Neural crest cell (in vitro differentiated cells): ENCODE measurements around the gene KIF26B. TPM values are rescaled to one million over a fixed set of nuclear protein-coding genes. Genes with fewer than 3 reads are reported as not detected.

Experiments
- DNase-seq: peaks from one replicate; pipeline ENCODE4 v3.0.0; 2021; ENCODE audit warnings: low read depth, mixed read lengths, low spot score
- H3K27ac Mint-ChIP-seq: one replicate; pipeline ENCODE4 v1.8.0; 2021; ENCODE audit warnings: mild to moderate bottlenecking, mixed read lengths; ENCODE audit not compliant: unreplicated experiment
- H3K27me3 Mint-ChIP-seq: 2 replicates; pipeline ENCODE4 v1.8.0; 2021; ENCODE audit warnings: low read depth, mild to moderate bottlenecking, mixed read lengths
- H3K36me3 Mint-ChIP-seq: 2 replicates; pipeline ENCODE4 v1.8.0; 2021; ENCODE audit warnings: low read depth, mild to moderate bottlenecking, mixed read lengths
- H3K4me1 Mint-ChIP-seq: 2 replicates; pipeline ENCODE4 v1.8.0; 2021; ENCODE audit warnings: mixed read lengths
- H3K4me3 Mint-ChIP-seq: one replicate; pipeline ENCODE4 v1.8.0; 2021; ENCODE audit warnings: mild to moderate bottlenecking, mixed read lengths
- H3K9me3 Mint-ChIP-seq: 2 replicates; pipeline ENCODE4 v1.8.0; 2021; ENCODE audit warnings: mixed read lengths
- total RNA-seq: library from RNA; stranded (reverse); gene quantifications from 2 replicates; pipeline ENCODE4 v1.2.1, GENCODE V29; 2021
- TF ChIP-seq, protein P1 (sequence below): fragments of 200-600 bp; sonication (generic); conservative IDR thresholded peaks from 2 replicates; pipeline ENCODE4 v1.5.0; 2021; ENCODE audit warnings: antibody characterized with exemption, mild to moderate bottlenecking

Gene KIF26B
- total RNA-seq, 1 donor from 2014 or later = 6.2 TPM

DNA sequence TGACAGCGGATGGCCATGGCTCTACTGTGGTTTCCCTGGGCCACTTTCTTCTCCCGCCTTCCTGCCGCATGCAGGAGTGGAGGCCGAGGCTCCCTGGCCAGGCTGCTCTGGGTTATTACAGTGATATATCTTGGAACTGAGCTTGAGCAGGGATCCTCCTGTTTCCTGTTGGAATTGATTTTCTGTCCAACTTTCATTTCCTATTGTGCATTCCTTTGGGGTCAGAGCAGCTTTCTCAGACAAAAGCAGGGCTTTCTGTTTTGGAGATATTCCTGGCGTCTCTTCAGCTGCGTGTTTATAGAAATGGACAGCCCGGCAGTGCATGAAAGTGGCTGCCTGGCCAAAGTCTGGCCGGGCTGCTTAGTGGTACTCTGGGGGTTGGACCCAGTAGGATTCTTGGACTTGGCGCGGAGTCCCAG lies 146.4 kb downstream of the KIF26B start:
- no peak overlapping the region for H3K27ac Mint-ChIP-seq
- H3K4me1 Mint-ChIP-seq = peaks cover 10% of the 10 kb centered on the region
- peaks cover 5% of the 10 kb centered on the region for H3K9me3 Mint-ChIP-seq
- no peaks in the 10 kb centered on the region for H3K36me3 Mint-ChIP-seq
- no peaks in the 10 kb centered on the region for H3K27me3 Mint-ChIP-seq
- DNase-seq = no peak
- H3K4me3 Mint-ChIP-seq = no peak overlapping the region
- TF ChIP-seq, protein P1, sequence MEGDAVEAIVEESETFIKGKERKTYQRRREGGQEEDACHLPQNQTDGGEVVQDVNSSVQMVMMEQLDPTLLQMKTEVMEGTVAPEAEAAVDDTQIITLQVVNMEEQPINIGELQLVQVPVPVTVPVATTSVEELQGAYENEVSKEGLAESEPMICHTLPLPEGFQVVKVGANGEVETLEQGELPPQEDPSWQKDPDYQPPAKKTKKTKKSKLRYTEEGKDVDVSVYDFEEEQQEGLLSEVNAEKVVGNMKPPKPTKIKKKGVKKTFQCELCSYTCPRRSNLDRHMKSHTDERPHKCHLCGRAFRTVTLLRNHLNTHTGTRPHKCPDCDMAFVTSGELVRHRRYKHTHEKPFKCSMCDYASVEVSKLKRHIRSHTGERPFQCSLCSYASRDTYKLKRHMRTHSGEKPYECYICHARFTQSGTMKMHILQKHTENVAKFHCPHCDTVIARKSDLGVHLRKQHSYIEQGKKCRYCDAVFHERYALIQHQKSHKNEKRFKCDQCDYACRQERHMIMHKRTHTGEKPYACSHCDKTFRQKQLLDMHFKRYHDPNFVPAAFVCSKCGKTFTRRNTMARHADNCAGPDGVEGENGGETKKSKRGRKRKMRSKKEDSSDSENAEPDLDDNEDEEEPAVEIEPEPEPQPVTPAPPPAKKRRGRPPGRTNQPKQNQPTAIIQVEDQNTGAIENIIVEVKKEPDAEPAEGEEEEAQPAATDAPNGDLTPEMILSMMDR = no peak

DNA sequence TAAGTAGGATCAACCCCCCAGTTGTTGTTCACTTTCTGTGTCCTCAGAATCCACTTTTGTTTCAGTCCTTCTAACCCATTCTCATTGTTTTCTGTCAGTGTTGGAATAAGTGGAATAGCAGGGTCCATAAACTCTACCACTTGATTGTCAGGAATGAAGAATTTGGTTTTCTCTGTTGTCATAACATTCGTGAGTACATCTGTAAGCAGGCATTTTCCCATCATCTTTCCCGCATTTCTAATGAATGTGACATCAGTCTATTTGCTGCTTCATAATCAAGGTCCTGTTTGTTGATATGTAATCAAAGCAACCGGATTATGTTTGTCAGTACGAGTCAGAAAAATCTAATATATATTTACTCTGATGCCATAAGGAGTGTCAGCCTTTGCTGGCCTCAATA lies 147.1 kb downstream of the KIF26B start:
- Mint-ChIP-seq H3K4me3 (no peak overlapping the region), H3K36me3 (no peaks in the 10 kb centered on the region), H3K27ac (no peak overlapping the region), H3K9me3 (peaks cover 5% of the 10 kb centered on the region), H3K4me1 (peaks cover 10% of the 10 kb centered on the region), H3K27me3 (no peaks in the 10 kb centered on the region)
- no peak for DNase-seq
- TF ChIP-seq, protein P1 = no peak

DNA sequence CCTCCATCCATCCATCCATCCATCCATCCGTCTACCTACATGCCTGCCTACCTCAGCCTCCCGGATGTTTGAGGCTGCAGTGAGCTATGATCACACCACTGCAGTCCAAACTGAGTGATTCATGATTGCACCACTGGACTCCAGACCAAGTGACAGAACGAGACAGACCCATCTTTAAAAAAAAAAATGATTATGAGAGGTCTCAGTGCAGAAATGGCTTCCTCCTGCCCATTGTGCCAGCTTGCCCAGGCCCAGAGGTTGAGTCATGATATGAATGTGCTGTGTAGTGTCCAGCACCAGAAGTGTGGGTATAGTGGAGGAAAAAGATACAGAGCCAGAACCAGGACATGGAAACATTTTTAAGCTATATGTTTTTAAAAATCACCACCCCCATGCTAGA lies 149.9 kb downstream of the KIF26B start:
- Mint-ChIP-seq H3K27me3 (no peaks in the 10 kb centered on the region), H3K9me3 (peaks cover 5% of the 10 kb centered on the region), H3K4me1 (peaks cover 19% of the 10 kb centered on the region), H3K4me3 (no peak overlapping the region), H3K36me3 (no peaks in the 10 kb centered on the region), H3K27ac (peak overlapping the region; percentile 43)
- no peak for DNase-seq
- TF ChIP-seq, protein P1 = no peak

DNA sequence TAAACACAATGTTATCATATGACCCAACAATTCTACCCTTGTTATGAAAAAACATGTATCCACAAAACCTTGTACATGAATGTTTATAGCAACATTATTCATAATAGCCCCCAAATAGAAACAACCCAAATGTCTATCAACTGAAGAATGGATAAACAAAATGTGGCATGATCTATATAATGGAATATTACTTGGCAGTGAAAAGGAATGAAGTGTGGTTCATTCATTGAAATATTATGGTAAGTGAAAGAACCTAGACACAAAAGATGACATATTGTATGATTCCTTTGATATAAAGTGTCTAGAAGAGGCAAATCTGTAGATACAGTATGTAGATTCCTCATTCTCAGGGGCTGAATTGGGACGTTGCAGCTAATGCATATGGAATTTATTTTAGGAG lies 151.2 kb downstream of the KIF26B start:
- Mint-ChIP-seq H3K27me3 (no peaks in the 10 kb centered on the region), H3K9me3 (peaks cover 5% of the 10 kb centered on the region), H3K36me3 (no peaks in the 10 kb centered on the region), H3K4me1 (peaks cover 28% of the 10 kb centered on the region), H3K4me3 (no peak overlapping the region), H3K27ac (no peak overlapping the region)
- TF ChIP-seq, protein P1 = no peak
- no peak for DNase-seq

DNA sequence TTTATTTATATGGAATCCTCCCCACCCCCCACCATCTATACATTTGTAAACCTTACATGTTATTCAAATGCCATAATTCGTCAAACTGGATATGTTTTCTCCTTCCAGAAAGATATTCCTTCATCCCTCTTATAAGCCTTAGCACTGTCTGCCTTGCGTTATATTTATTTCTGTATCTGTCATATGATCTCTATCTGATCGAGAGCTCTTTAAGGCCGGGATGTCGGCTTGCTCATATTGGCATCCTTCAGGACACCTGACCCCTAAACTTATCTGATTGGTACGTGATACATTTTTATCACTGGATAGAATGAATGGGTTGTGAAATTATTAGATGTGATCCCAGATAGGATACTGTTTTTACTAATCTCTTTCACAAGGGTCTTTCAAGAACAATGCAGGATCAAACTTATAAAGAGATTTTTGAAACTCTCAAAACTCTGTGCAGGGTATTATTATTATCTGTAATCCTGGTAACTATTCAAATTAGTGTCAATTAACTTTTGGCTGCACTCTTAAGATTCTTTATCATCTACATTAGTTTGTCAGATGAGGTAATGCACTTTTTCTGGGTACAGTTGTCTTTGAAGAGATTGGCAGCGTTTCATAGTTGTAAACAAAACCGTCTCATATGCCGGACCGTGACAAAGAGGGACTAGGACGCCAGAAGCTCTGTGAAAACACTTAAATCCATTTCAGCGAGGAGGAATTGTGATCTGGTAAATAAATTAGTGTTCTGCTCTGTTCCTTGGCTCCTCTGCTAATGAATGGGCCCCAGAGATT lies 152.0 kb downstream of the KIF26B start:
- H3K4me3 Mint-ChIP-seq = no peak overlapping the region
- H3K27me3 Mint-ChIP-seq = no peaks in the 10 kb centered on the region
- peaks cover 23% of the 10 kb centered on the region for H3K4me1 Mint-ChIP-seq
- H3K9me3 Mint-ChIP-seq = peaks cover 5% of the 10 kb centered on the region
- no peak overlapping the region for H3K27ac Mint-ChIP-seq
- no peak for DNase-seq
- H3K36me3 Mint-ChIP-seq = no peaks in the 10 kb centered on the region
- TF ChIP-seq, protein P1 = no peak
